ENCODE results near the gene GSG1L. TPM values are rescaled to one million over a fixed set of nuclear protein-coding genes. Genes with fewer than 3 reads are reported as not detected.

GSG1L gene
- not detected in 2 replicates for total RNA-seq

DNA sequence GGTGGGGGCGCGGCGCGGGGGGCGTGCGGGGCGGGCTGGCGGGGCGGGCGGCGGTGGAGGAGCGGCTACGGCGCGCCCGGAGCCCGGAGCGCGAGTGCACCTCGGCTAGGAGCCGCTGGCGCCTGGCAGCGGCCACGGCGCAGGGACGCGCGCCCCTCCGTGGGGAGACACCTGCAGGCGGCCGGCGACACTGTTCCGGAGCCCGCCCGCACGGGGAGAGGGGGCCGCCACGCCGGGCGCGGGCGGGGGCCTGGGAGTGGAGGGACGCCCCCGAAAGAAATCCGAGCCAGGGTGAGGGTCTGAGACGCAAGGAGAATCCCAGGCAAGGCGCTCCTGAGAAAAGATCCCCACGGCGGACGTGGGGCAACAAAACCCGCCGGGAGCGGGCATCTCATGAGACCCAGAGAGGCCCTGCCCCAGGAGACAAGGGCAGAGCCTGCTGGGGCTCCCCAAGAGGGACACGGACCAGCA is at the start of gene GSG1L:
TSS of gene GSG1L (minus strand) at position 124 of the 471 bp plus-strand sequence. CDS start 290 bp downstream, outside the sequence.

Other genes starting within 250 kb of the GSG1L start
- gene XPO6, start 148.3 kb upstream of the GSG1L start, total RNA-seq, result 41.3 and 54.3 TPM in 2 replicates
- gene SBK1, start 228.8 kb upstream of the GSG1L start, total RNA-seq, result under 0.01 TPM in 2 replicates